ENCODE measurements around the gene EIF5B.

EIF5B gene

GRCh38 chr2:99442837-99443236 is 105.6 kb downstream of the EIF5B start:
- TF ChIP-seq TAF1 (IDR thresholded peaks at IDR 0.05; ENCODE audit: low read depth) (no peak), CREB1 (IDR thresholded peaks at IDR 0.05; ENCODE audit: low read depth) (no peak), YY1 (IDR thresholded peaks at IDR 0.05; ENCODE audit: low read depth) (no peak), REST (IDR thresholded peaks at IDR 0.05; ENCODE audit: low read depth) (no peak), ZBTB7A (IDR thresholded peaks at IDR 0.05; ENCODE audit: low read depth) (no peak), MAX (IDR thresholded peaks at IDR 0.05) (no peak), TEAD4 (IDR thresholded peaks at IDR 0.05) (no peak), TCF12 (IDR thresholded peaks at IDR 0.05; ENCODE audit: low read depth) (no peak)

GRCh38 chr2:99444222-99444621 is 107.0 kb downstream of the EIF5B start:
- TF ChIP-seq REST (IDR thresholded peaks at IDR 0.05; ENCODE audit: low read depth): no peak
- TF ChIP-seq CEBPB (IDR thresholded peaks at IDR 0.05): no peak
- no peak for TF ChIP-seq TEAD4 (IDR thresholded peaks at IDR 0.05)
- no peak for TF ChIP-seq EP300 (IDR thresholded peaks at IDR 0.05; ENCODE audit: borderline replicate concordance)
- no peak for TF ChIP-seq TAF1 (IDR thresholded peaks at IDR 0.05; ENCODE audit: low read depth)
- TF ChIP-seq YY1 (IDR thresholded peaks at IDR 0.05; ENCODE audit: low read depth): no peak
- no peak for TF ChIP-seq EGR1 (IDR thresholded peaks at IDR 0.05)
- TF ChIP-seq FOXM1 (IDR thresholded peaks at IDR 0.05; ENCODE audit: borderline replicate concordance, low read depth): no peak
- no peak for TF ChIP-seq NFIC (IDR thresholded peaks at IDR 0.05)
- no peak for TF ChIP-seq USF1 (IDR thresholded peaks at IDR 0.05)
- no peak for TF ChIP-seq MAX (IDR thresholded peaks at IDR 0.05)
- no peak for TF ChIP-seq RAD21 (IDR thresholded peaks at IDR 0.05; ENCODE audit: low read depth)
- no peak for TF ChIP-seq TCF12 (IDR thresholded peaks at IDR 0.05; ENCODE audit: low read depth)
- no peak for TF ChIP-seq CREB1 (IDR thresholded peaks at IDR 0.05; ENCODE audit: low read depth)
- TF ChIP-seq ZBTB7A (IDR thresholded peaks at IDR 0.05; ENCODE audit: low read depth): no peak

- TF ChIP-seq CEBPB (IDR thresholded peaks at IDR 0.05) (no peak), CREB1 (IDR thresholded peaks at IDR 0.05; ENCODE audit: low read depth) (no peak), TCF12 (IDR thresholded peaks at IDR 0.05; ENCODE audit: low read depth) (no peak), REST (IDR thresholded peaks at IDR 0.05; ENCODE audit: low read depth) (no peak), MAX (IDR thresholded peaks at IDR 0.05) (no peak), TEAD4 (IDR thresholded peaks at IDR 0.05) (no peak), TAF1 (IDR thresholded peaks at IDR 0.05; ENCODE audit: low read depth) (no peak), RAD21 (IDR thresholded peaks at IDR 0.05; ENCODE audit: low read depth) (no peak)
Measured at GRCh38 chr2:99445065-99445464, 107.9 kb downstream of the EIF5B start.

- TF ChIP-seq NFIC (IDR thresholded peaks at IDR 0.05) (no peak), ZBTB7A (IDR thresholded peaks at IDR 0.05; ENCODE audit: low read depth) (no peak), EGR1 (IDR thresholded peaks at IDR 0.05) (no peak), USF1 (IDR thresholded peaks at IDR 0.05) (no peak), CREB1 (IDR thresholded peaks at IDR 0.05; ENCODE audit: low read depth) (no peak), TCF12 (IDR thresholded peaks at IDR 0.05; ENCODE audit: low read depth) (no peak), TAF1 (IDR thresholded peaks at IDR 0.05; ENCODE audit: low read depth) (no peak), REST (IDR thresholded peaks at IDR 0.05; ENCODE audit: low read depth) (no peak), FOXM1 (IDR thresholded peaks at IDR 0.05; ENCODE audit: borderline replicate concordance, low read depth) (no peak), RAD21 (IDR thresholded peaks at IDR 0.05; ENCODE audit: low read depth) (no peak), TEAD4 (IDR thresholded peaks at IDR 0.05) (no peak), YY1 (IDR thresholded peaks at IDR 0.05; ENCODE audit: low read depth) (no peak), EP300 (IDR thresholded peaks at IDR 0.05; ENCODE audit: borderline replicate concordance) (no peak), CEBPB (IDR thresholded peaks at IDR 0.05) (no peak), MAX (IDR thresholded peaks at IDR 0.05) (no peak)
Measured at GRCh38 chr2:99448556-99448955, 111.4 kb downstream of the EIF5B start.

All from Ishikawa (cell line).